Activated T-cell treated with anti-CD3 and anti-CD28 coated beads, Interleukin-2, amount 50 U/mL, for 72 hours (primary cell): ENCODE data around the gene P2RY2. TPM values are rescaled to one million over a fixed set of nuclear protein-coding genes. Genes with fewer than 3 reads are reported as not detected.

Experiments
- ATAC-seq, 2 donors: fragments of 150-1000 bp; cut with Tn5 transposase; replicated peaks in 1 of 2; 2 replicates each; pipeline ENCODE4 v1.10.0; 2021; ENCODE audit warnings: moderate library complexity in 2 of 2, mild to moderate bottlenecking in 1 of 2
- DNase-seq, 2 donors: peaks; one replicate each; pipeline ENCODE4 v3.0.0; 2021 to 2022; ENCODE audit warnings: mixed read lengths in 1 of 2
- H3K27ac Mint-ChIP-seq: one replicate; pipeline ENCODE4 v1.8.0; 2022; ENCODE audit warnings: mild to moderate bottlenecking, moderate library complexity, mixed read lengths
- H3K27me3 Mint-ChIP-seq: one replicate; pipeline ENCODE4 v1.8.0; 2022; ENCODE audit warnings: low read depth, mixed read lengths
- H3K36me3 Mint-ChIP-seq, 2 donors: one replicate each; pipeline ENCODE4 v1.8.0; 2022; ENCODE audit warnings: mixed read lengths in 2 of 2, mild to moderate bottlenecking in 1 of 2; ENCODE audit not compliant: insufficient read depth in 2 of 2
- H3K4me1 Mint-ChIP-seq: one replicate; pipeline ENCODE4 v1.8.0; 2022; ENCODE audit warnings: low read depth, mixed read lengths
- H3K4me3 Mint-ChIP-seq, 2 donors: one replicate each; pipeline ENCODE4 v1.8.0; 2022; ENCODE audit warnings: mild to moderate bottlenecking in 2 of 2, mixed read lengths in 2 of 2, moderate library complexity in 2 of 2
- H3K9me3 Mint-ChIP-seq, 2 donors: one replicate each; pipeline ENCODE4 v1.8.0; 2022; ENCODE audit warnings: mixed read lengths in 2 of 2
- total RNA-seq, 2 donors: library from RNA; stranded (reverse); gene quantifications; one replicate each; pipeline ENCODE4 v1.2.3, GENCODE V29; 2022

Gene P2RY2
- total RNA-seq, 2 donors from 2014 or later = not detected

DNA sequence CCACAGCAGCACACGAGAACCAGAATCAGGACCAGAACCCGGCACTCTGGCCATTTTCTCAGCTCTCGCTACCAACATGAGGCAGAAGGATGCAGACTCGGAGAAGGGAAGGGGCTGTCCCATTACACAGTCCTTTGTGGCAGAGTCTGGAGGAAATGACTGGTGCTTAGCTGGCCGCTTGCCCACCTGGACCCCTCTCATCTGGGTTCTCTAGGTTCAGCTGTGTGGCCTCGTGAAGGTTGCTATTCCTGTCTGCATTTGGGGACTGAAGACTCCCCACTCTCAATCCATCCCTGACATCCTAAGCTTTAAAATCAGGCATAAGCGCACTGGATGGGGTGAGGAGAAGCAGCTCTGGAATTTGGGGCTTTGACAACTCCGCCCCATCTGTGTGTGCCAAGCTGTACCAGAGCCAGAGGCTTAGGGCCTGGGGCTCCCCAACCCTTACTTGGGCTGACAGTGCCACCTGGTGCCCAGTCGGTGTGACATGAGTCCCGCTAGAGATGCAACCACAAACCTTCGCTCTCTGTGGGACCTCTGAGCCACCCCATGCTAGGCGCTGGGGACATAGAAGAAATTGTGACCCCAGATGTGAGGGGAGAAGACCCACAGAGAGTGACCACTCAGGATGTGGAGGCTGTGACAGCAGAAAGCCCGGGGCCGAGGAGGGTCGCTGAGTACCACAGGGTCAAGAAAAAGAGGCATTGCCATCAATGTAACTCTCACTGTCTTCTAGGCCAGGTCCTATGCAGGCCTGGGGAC, 40.1 kb upstream of the P2RY2 start:
- Mint-ChIP-seq H3K36me3 (no peaks in the 10 kb centered on the region), H3K27ac (peak overlapping the region; percentile 81), H3K27me3 (peaks cover 2% of the 10 kb centered on the region), H3K4me1 (peaks cover 8% of the 10 kb centered on the region), H3K9me3 (no peaks in the 10 kb centered on the region), H3K4me3 (no peak overlapping the region)
- DNase-seq (peak; percentile 82 to 83), ATAC-seq (peak; percentile 99)

DNA sequence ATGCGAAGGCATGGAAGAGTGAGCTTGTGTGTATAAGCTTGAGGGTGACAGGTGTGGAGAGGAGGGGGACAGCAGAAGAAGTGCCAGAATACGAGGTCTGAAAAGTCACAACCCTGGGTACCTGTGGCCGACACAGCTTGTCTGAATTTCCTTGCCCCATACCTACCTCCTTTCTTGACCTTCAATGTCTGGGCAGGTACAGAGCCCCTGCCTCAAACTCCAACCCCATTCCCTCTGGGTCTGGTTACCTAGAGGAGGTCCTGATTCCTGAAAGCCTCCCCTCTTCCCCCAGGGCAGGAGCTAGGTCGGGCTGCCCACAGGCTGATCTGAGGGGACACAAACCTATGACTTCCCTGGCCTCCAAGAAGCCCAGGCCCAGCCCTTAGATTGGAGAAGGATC, 39.4 kb upstream of the P2RY2 start:
- H3K4me1 Mint-ChIP-seq = peaks cover 8% of the 10 kb centered on the region
- no peak for ATAC-seq
- no peak overlapping the region for H3K27ac Mint-ChIP-seq
- H3K4me3 Mint-ChIP-seq = no peak overlapping the region
- DNase-seq = no peak
- H3K9me3 Mint-ChIP-seq = no peaks in the 10 kb centered on the region
- peaks cover 7% of the 10 kb centered on the region for H3K27me3 Mint-ChIP-seq
- no peaks in the 10 kb centered on the region for H3K36me3 Mint-ChIP-seq

DNA sequence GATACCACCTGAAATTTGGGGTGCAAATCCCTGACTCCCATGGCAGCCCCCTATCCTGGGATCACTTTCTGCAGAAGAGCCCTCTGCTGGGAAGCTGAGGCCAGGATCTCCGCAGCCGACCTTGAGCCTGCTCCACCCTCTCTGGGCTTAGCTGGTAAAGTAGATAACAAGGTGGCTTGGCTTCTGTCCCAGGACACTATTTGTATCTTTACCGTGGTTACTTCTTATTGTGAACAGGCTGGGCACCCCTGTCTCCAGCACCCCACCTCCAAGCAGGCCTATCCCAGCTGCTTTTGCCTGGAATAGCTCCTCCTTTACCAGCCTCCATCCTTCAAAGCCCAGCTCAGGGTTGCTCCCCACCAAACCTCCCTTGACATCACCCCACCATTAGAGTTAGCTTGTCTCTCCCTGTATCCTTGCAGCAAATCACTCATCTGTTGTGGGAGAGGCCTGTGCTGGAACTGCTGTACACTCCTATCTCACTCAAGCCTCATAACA, 35.2 kb upstream of the P2RY2 start:
- Mint-ChIP-seq H3K4me1 (no peaks in the 10 kb centered on the region), H3K27me3 (peaks cover 18% of the 10 kb centered on the region), H3K36me3 (no peaks in the 10 kb centered on the region), H3K9me3 (no peaks in the 10 kb centered on the region), H3K27ac (no peak overlapping the region), H3K4me3 (no peak overlapping the region)
- ATAC-seq (no peak), DNase-seq (no peak)

DNA sequence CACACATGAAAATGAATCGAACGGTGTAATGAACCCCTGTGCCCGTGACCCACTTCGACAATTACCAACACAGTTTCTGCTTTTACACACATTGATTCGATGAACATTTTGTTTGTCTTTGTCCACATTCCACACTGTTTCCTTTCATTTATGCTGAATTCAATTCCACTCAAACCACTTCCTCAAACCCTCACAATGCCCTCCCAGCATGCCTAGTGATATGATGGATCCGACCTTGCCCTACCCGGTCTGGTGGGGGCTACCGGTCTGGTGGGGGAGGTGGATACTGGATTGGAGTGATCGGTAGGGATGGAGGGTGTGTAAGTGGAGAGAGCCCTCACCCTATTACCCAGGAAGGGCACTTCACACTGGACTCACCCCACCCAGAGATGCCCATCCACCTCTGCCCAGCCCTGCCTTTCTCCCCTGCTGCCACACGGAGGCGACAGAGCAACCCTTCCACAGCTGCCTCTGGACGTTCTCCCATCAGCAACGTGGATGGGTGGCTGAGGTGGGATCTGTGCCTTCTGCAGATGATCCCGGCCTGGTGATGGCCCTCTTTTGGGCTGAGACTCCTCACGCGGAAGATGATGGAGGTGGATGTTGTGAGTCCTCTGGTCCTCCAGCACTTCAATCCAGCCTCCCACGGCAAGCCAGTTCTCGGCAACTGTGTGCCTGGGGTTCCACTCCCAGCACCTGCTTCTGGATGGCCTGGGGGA, 33.0 kb upstream of the P2RY2 start:
- no peaks in the 10 kb centered on the region for H3K4me1 Mint-ChIP-seq
- H3K4me3 Mint-ChIP-seq = peak overlapping the region; percentile 4 to 49
- peaks cover 18% of the 10 kb centered on the region for H3K27me3 Mint-ChIP-seq
- H3K9me3 Mint-ChIP-seq = no peaks in the 10 kb centered on the region
- H3K36me3 Mint-ChIP-seq = no peaks in the 10 kb centered on the region
- H3K27ac Mint-ChIP-seq = no peak overlapping the region
- DNase-seq = peak; percentile 68 to 69
- ATAC-seq = peak; percentile 82 to 88

DNA sequence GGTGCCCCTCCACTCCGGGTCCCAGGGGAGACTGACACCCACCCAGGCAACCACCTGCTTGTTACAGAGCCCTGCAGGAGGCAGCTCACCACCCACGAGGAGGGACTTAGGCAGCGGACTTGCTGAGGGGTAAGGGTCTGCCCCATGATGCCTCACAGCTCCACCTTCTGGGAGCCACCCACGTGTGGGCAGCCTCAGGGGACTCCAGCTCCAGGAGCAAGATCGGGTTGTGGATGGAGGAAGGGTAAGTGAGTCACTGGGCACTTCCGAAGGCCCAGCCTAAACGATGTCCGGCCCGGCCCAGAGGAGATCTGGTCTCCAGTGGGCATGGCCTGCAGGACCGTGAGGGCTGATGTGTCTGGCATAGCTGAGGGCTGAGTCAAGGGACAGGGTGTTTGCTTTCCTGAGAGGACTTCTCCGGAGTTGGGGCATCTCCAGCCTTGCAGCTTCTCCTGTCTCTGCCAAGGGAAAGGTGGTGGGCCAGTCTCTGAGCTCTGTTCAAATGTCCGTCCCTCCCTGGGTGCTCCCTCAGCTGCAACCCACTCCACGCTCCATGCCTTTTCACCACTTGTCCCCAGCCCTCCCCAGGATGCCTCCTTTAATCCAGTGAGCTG, 32.3 kb upstream of the P2RY2 start:
- no peaks in the 10 kb centered on the region for H3K4me1 Mint-ChIP-seq
- H3K27me3 Mint-ChIP-seq = peaks cover 18% of the 10 kb centered on the region
- no peaks in the 10 kb centered on the region for H3K36me3 Mint-ChIP-seq
- no peak overlapping the region for H3K4me3 Mint-ChIP-seq
- no peak overlapping the region for H3K27ac Mint-ChIP-seq
- no peaks in the 10 kb centered on the region for H3K9me3 Mint-ChIP-seq
- ATAC-seq (no peak), DNase-seq (no peak)

DNA sequence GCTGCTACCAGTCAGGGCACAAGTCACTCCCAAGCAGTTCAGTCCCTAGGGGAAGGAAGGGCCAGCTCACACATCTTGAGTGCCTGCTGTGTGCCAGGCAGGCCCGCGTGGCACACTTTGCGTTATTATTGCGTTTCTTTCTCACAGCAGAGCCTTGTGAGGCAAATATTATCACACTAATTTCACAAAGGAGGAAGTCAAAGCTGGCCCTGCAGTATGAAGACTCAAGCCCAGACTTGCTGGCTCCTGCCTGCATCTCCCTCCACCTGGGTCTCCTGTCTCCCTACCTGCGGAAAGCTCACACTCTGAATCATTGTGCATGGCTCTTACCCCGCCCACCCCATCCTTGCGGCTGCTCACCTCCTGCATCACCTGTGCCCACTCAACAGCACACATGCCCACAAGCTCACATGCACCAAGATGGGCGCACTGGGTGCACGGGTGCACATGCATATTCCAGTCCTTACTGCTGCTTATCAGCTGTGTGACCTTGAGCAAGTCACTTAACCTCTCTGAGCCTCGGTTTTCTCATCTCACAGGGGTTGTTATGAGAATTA, 31.7 kb upstream of the P2RY2 start:
- no peak for ATAC-seq
- no peaks in the 10 kb centered on the region for H3K36me3 Mint-ChIP-seq
- no peak overlapping the region for H3K4me3 Mint-ChIP-seq
- no peaks in the 10 kb centered on the region for H3K4me1 Mint-ChIP-seq
- H3K27me3 Mint-ChIP-seq = peaks cover 18% of the 10 kb centered on the region
- no peak for DNase-seq
- H3K9me3 Mint-ChIP-seq = no peaks in the 10 kb centered on the region
- no peak overlapping the region for H3K27ac Mint-ChIP-seq

DNA sequence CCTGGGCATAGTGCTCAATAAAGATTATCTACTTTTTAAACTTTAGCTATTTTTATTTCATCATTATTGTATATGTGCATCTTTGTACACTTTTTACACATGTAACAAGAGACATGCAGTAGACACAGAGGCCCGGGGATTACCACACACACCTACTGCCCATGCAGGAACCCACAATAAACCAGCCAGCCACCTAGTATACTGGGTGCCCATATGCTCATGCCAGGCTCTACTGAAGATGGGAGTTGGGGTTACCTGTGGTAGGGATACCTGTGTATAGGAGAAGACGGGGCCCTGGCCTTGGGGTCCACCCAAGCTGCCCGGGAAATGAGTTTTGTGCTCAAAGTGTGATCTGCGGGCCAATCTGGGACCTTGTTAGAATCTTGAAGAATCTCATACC, 31.2 kb upstream of the P2RY2 start:
- H3K36me3 Mint-ChIP-seq = no peaks in the 10 kb centered on the region
- peaks cover 18% of the 10 kb centered on the region for H3K27me3 Mint-ChIP-seq
- ATAC-seq (no peak), DNase-seq (no peak)
- H3K4me1 Mint-ChIP-seq = no peaks in the 10 kb centered on the region
- H3K27ac Mint-ChIP-seq = no peak overlapping the region
- H3K9me3 Mint-ChIP-seq = no peaks in the 10 kb centered on the region
- no peak overlapping the region for H3K4me3 Mint-ChIP-seq

DNA sequence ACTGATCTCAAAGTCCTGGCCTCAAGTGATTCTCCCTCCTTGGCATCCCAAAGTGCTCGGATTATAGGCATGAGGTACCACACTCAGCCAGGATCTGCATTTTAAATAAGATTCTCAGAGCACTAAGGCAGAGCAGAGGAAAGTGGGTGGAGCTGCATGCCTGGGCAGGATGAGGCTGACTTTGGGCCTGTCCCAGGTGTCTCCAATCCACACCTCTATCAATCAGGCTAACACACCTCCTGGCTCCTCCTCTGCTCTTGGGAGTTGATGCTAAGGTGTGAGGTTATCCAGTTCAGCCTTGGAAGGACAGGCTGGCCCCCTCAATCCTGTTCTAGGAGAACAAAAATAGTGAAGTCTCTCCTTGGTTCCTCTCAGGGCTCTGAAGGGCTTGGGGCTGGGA, 30.2 kb upstream of the P2RY2 start:
- Mint-ChIP-seq H3K27ac (no peak overlapping the region), H3K4me1 (no peaks in the 10 kb centered on the region)
- ATAC-seq = no peak

DNA sequence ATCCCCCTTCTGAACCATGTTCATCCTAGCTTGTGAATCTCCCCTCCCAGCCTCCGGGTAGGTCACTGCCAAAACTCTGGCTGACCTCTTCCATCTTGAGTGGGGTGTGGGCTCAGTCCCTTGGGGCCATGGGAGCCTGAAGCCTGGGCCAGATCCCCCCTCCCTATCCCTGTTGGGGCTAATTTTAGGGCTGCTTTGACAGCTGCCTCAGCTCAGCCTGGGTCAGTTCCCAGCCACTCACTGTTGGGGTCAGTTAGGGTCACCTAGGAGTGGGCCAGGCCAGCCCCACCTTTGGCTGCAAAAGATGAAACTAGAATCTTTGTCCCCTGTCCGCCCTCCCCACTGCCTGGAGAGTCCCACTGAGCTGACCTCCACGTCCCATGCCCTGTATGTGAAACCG, 29.8 kb upstream of the P2RY2 start:
- Mint-ChIP-seq H3K4me3 (no peak overlapping the region), H3K4me1 (no peaks in the 10 kb centered on the region), H3K9me3 (no peaks in the 10 kb centered on the region), H3K27me3 (peaks cover 13% of the 10 kb centered on the region), H3K36me3 (no peaks in the 10 kb centered on the region), H3K27ac (no peak overlapping the region)
- ATAC-seq (no peak), DNase-seq (no peak)

More for the DNA sequence above, 30.2 kb upstream of the P2RY2 start:
- H3K4me3 Mint-ChIP-seq = no peak overlapping the region
- peaks cover 17% of the 10 kb centered on the region for H3K27me3 Mint-ChIP-seq
- H3K36me3 Mint-ChIP-seq = no peaks in the 10 kb centered on the region
- no peak for DNase-seq
- H3K9me3 Mint-ChIP-seq = no peaks in the 10 kb centered on the region

DNA sequence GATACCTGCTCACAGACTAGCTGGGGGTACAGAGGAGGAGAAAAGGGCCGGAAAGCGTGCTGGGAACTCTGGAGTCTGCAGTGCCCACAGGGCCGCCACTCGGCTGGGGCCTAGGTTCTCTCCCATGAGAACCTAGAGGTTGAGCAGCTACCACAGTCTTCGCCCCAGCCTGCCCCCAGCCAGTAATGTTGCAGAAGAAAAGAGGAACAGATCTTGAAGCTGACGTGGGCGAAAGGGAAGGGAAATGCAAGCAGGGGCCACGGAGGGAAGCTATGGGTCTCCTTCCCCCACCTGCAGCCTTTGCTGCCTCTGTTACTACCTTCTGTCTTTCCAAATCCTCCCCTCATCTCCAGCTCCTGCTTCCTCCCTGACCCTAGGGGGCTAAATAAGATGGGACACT, 28.8 kb upstream of the P2RY2 start:
- Mint-ChIP-seq H3K27ac (no peak overlapping the region), H3K4me3 (no peak overlapping the region), H3K36me3 (no peaks in the 10 kb centered on the region), H3K27me3 (peaks cover 8% of the 10 kb centered on the region), H3K9me3 (no peaks in the 10 kb centered on the region), H3K4me1 (no peaks in the 10 kb centered on the region)
- DNase-seq (no peak), ATAC-seq (no peak)

DNA sequence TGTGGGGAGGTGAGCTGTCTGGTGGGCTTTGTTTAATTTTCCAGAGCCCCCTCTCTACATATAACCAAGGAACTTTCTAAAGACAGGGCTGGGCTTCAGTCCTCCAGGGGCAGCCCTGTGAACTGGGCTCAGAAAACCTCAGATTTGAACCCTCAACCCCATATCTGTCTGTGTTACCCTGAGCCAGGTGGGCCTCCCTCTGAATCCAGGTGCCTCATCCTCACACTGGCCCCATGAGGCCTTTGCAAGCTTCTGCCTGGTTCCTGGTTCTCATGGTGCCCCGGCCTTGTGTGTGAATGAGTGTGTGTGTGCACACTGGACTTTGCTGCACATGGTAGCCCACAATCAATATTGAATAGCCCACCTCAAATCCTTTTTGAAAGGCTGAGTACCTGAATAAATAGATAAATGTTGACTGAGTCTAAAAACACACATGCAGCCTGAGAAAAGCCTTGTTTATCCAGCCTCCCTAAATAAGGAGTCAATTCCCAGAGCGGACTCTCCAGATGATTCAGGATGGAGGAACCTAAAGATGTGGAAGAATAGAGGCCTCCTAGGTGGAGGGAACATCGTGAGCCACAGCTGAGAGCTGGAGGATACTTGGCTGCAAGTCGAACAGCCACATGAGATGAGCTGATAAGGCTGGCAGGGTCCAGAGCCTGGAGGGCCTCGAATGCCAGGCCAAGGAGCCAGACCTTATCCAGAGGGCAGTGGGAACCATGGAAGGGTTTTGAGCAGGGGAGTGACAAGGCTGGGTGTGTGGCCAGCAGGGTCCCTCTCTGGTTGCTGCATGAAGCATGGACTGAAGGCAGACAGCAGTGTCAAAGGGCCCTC, 28.1 kb upstream of the P2RY2 start:
- no peak overlapping the region for H3K4me3 Mint-ChIP-seq
- no peaks in the 10 kb centered on the region for H3K4me1 Mint-ChIP-seq
- no peak overlapping the region for H3K27ac Mint-ChIP-seq
- DNase-seq (no peak), ATAC-seq (no peak)
- peaks cover 4% of the 10 kb centered on the region for H3K27me3 Mint-ChIP-seq
- H3K36me3 Mint-ChIP-seq = no peaks in the 10 kb centered on the region
- H3K9me3 Mint-ChIP-seq = no peaks in the 10 kb centered on the region

DNA sequence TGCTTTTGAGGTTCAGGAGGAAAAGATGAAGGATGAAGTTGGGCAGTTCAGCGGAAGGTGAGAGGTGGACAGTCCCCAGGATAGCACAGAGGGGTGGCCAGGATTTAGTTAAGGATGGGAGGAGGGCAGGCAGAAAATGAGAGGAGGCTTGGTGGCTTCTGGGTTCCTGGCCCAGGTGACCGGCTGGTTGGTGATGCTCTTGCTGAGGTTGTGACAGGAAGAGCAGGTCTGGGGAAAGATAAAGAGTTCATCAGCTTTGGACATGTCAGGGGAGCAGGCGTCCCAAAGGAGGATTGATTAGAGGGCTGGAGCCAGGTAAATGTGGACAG, 27.6 kb upstream of the P2RY2 start:
- Mint-ChIP-seq H3K27me3 (no peaks in the 10 kb centered on the region), H3K9me3 (no peaks in the 10 kb centered on the region), H3K4me1 (no peaks in the 10 kb centered on the region), H3K4me3 (no peak overlapping the region), H3K36me3 (no peaks in the 10 kb centered on the region), H3K27ac (no peak overlapping the region)
- DNase-seq (no peak), ATAC-seq (no peak)
